ENCODE data around the gene ZNF185.

- TF ChIP-seq CTCF (IDR thresholded peaks at IDR 0.05 in 4 of 5, conservative IDR thresholded peaks at IDR 0.05 in 1 of 5): no peak
- no peak for TF ChIP-seq POLR2A (IDR thresholded peaks at IDR 0.05)
Observed at GRCh38 chrX:152945021-152945979, 47.4 kb downstream of the ZNF185 start.
